SK-N-SH treated with all-trans-retinoic acid at 6 μM for 48 hours (cell line): Measurements from ENCODE around the gene PMP22.

ENCODE experiments used
- PATZ1 ChIP-seq: fragments of 250-450 bp; sonication (Bioruptor Pico); IDR thresholded peaks from 2 replicates; pipeline ENCODE4 v1.8.0; 2020; ENCODE audit warnings: mild to moderate bottlenecking, moderate library complexity, borderline replicate concordance
- RARB ChIP-seq: fragments of 250-450 bp; sonication (Bioruptor Pico); IDR thresholded peaks from 2 replicates; pipeline ENCODE4 v1.8.0; 2021; ENCODE audit warnings: mild to moderate bottlenecking, moderate library complexity
- SNAI2 ChIP-seq: fragments of 250-450 bp; sonication (Bioruptor Pico); IDR thresholded peaks from 2 replicates; pipeline ENCODE4 v1.5.0; 2020; ENCODE audit warnings: mild to moderate bottlenecking, moderate library complexity
- TSHZ2 ChIP-seq: fragments of 250-450 bp; sonication (Bioruptor Pico); IDR thresholded peaks from 2 replicates; pipeline ENCODE4 v1.5.0; 2020; ENCODE audit warnings: mild to moderate bottlenecking, moderate library complexity
- ZFP30 ChIP-seq: fragments of 450-650 bp; formaldehyde crosslinking; IDR thresholded peaks from 2 replicates; pipeline ENCODE4 v1.5.0; 2022; ENCODE audit warnings: mild to moderate bottlenecking, moderate library complexity

DNA sequence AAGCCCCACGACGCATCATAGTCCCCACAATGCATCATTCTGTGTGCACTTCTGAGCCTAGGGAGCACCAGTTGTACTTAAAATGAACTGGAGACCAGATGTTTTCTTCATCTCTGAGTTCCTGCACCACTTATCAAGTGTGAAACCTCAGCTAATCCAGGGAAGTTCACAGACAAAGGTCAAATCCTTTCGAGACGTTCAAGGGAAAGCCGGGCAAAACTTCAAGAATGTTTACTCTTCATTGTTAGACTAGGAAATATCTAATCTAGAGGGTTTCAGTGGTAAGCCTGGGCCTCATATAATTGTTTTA, 4.6 kb upstream of the PMP22 start:
- TF ChIP-seq RARB: no peak
- TF ChIP-seq TSHZ2 (CRISPR knock-in tag): no peak
- TF ChIP-seq SNAI2 (CRISPR knock-in tag): no peak
- TF ChIP-seq PATZ1: no peak
- no peak for TF ChIP-seq ZFP30 (CRISPR knock-in tag)
